Suppressor macrophage treated with lipopolysaccharide for 1 hour (primary cell): ENCODE measurements around the gene FRMD4A.

Source experiments
- DNase-seq, 3 donors: peaks; one replicate each; pipeline ENCODE4 v3.0.0-alpha.2; 2020 to 2022

Gene FRMD4A

GRCh38 chr10:13629116-13629515, 701.6 kb downstream of the FRMD4A start:
- no peak for DNase-seq

- DNase-seq = no peak
Observed at GRCh38 chr10:13628661-13629060, 702.1 kb downstream of the FRMD4A start.

- DNase-seq = no peak
Observed at GRCh38 chr10:13627459-13628310, 703.0 kb downstream of the FRMD4A start.

GRCh38 chr10:13624630-13625029, 706.1 kb downstream of the FRMD4A start:
- no peak for DNase-seq

GRCh38 chr10:13621931-13622330, 708.8 kb downstream of the FRMD4A start:
- no peak for DNase-seq

- no peak for DNase-seq
Observed at GRCh38 chr10:13617116-13617515, 713.6 kb downstream of the FRMD4A start.

- DNase-seq = no peak
Observed at GRCh38 chr10:13615650-13616300, 714.9 kb downstream of the FRMD4A start.

GRCh38 chr10:13614530-13615332, 716.0 kb downstream of the FRMD4A start:
- no peak for DNase-seq

- peak in 2 of 3 donors; percentile 2 to 6 for DNase-seq
Observed at GRCh38 chr10:13613519-13613918, 717.2 kb downstream of the FRMD4A start.

GRCh38 chr10:13612654-13613373, 717.9 kb downstream of the FRMD4A start:
- DNase-seq = no peak

GRCh38 chr10:13608246-13608853, 722.4 kb downstream of the FRMD4A start:
- DNase-seq = no peak

- no peak for DNase-seq
Observed at GRCh38 chr10:13604357-13605040, 726.2 kb downstream of the FRMD4A start.

GRCh38 chr10:13597909-13598308, 732.8 kb downstream of the FRMD4A start:
- DNase-seq = no peak

GRCh38 chr10:13594641-13595040, 736.1 kb downstream of the FRMD4A start:
- DNase-seq = no peak
